ENCODE results near the gene RGR.

- TF ChIP-seq, protein P1, sequence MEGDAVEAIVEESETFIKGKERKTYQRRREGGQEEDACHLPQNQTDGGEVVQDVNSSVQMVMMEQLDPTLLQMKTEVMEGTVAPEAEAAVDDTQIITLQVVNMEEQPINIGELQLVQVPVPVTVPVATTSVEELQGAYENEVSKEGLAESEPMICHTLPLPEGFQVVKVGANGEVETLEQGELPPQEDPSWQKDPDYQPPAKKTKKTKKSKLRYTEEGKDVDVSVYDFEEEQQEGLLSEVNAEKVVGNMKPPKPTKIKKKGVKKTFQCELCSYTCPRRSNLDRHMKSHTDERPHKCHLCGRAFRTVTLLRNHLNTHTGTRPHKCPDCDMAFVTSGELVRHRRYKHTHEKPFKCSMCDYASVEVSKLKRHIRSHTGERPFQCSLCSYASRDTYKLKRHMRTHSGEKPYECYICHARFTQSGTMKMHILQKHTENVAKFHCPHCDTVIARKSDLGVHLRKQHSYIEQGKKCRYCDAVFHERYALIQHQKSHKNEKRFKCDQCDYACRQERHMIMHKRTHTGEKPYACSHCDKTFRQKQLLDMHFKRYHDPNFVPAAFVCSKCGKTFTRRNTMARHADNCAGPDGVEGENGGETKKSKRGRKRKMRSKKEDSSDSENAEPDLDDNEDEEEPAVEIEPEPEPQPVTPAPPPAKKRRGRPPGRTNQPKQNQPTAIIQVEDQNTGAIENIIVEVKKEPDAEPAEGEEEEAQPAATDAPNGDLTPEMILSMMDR (IDR thresholded peaks at IDR 0.05): no peak
- no peak for TF ChIP-seq POLR2A (IDR thresholded peaks at IDR 0.05)
Measured at GRCh38 chr10:84293574-84294016, 48.7 kb downstream of the RGR start.
